Measurements from ENCODE around the gene ZNF497.

ZNF497 gene

DNA sequence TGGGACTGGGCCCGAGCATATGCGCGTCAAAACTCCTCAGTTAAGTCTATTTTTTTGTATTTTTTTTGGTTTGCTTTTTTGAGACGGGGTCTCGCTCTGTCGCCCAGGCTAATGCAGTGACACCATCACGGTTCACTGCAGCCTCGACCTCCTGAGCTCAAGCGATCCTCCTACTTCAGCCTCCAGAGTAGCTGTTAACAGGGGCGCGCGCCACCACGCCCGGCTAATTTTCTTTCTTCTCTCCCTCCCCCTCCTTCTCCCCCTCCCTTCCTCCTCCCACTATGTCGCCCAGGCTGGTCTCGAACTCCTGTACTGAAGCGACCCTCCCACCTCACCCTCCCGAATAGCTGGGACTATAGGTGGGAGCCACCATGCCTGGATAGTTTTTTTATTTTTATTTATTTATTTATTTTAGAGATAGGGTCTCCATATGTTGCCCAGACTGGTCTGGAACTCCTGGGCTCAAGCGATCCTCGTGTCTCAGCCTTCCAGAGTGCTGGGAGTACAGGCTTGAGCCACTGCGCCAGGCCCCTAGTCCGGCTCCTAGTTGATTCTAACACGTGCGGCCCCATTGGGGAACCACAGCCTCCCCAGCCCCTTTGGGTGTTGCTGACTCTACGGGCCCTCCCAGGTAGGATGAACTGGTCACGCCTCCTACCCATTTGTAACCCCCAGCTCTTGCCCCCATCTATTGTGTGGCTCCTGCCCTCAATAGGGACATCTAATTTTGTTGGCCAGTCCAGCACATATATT is 19.1 kb upstream of the ZNF497 start (continued):
- TF ChIP-seq ZNF843 (tag by site-specific recombination; IDR thresholded peaks at IDR 0.05) (0 out of 2 replicates have a peak, but pooled peaks have one; percentile 15), ZNF24 (tag by site-specific recombination; IDR thresholded peaks at IDR 0.05) (no peak), ZNF433 (tag by site-specific recombination; IDR thresholded peaks at IDR 0.05; ENCODE audit: low read depth) (no peak), ZNF660 (tag by site-specific recombination; IDR thresholded peaks at IDR 0.05) (no peak), BCL11A (tag by site-specific recombination; IDR thresholded peaks at IDR 0.05; ENCODE audit: low read depth) (no peak), ZNF146 (tag by site-specific recombination; IDR thresholded peaks at IDR 0.05) (no peak)
- TF ChIP-seq, protein P1, sequence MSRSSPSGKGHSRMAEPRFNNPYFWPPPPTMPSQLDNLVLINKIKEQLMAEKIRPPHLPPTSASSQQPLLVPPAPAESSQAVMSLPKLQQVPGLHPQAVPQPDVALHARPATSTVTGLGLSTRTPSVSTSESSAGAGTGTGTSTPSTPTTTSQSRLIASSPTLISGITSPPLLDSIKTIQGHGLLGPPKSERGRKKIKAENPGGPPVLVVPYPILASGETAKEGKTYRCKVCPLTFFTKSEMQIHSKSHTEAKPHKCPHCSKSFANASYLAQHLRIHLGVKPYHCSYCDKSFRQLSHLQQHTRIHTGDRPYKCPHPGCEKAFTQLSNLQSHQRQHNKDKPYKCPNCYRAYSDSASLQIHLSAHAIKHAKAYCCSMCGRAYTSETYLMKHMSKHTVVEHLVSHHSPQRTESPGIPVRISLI (tag by site-specific recombination; IDR thresholded peaks at IDR 0.05) = no peak

DNA sequence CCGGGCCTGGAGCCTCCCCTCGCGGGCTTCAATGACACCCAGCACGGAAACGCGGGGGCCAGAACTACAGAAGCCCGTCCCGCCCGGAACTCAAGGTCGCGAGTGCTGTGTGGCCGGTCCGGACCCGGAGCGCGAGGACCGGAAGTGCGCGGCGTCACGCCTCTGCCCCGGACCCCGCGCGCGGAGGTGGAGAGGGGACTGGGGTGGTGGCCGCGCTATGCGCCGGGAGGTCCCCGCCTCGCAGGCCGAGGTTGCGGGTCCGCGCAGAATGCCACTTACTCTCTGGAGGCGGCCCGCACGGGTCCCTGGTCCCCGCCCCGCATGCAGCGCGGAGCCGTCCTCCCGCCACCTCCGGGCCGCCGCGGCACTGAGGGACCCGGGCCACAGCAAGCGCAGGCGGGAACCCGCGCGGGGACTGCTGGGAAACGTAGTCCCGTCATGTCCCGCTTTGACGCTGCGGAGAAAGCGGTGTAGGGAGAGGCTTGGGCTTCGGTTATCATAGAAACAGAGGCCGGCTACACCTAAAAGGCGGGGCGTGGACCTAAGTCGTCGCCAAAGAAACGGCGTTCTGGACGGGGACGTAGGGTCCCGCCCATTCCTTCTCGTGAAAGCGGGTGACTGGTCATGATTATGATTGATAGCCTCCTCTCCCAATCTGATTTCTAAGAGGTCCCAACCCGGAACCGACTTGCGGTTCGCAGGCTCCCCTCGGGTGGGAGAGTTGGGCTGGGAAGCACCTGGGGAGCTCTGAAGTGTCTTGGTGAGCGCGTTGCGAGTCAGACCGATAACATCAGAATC is 18.3 kb upstream of the ZNF497 start, which contains the start of gene ZNF837:
ZNF837 (minus strand) TSS at position 369 of the 798 bp plus-strand sequence. CDS start 11,698 bp downstream, outside the sequence.
- ChIA-PET POLR2A (interaction anchor here (0.6 to 2.9 kb wide), 10 partner anchors 10 to 163 kb away, joined by 3 to 25 read pairs (median 4); partner anchors contain the start of genes TRIM28, ZNF324B, ZNF497 and ZNF584), CTCF (interaction anchor here (0.6 to 1.2 kb wide), 4 partner anchors 11 to 177 kb away, joined by 3 to 6 read pairs (median 4); partner anchors contain the start of gene ZBTB45)
- Histone ChIP-seq H3K4me3 (ENCODE audit: low read depth, low read length) (peak within 1 kb of the TSS; percentile 83), H3K9me3 (ENCODE audit: control insufficient read depth, insufficient read depth, low read depth, low read length) (no peaks in the 10 kb centered on the region), H3K27ac (ENCODE audit: extremely low read depth, low read depth, low read length) (peak within 1 kb of the TSS; percentile 87), H3K4me1 (ENCODE audit: control insufficient read depth, insufficient read depth, low read length) (peaks cover 11% of the 10 kb centered on the region), H3K36me3 (ENCODE audit: control insufficient read depth in 2 of 2, insufficient read depth in 1 of 2, low read length in 2 of 2) (no peaks in the 10 kb centered on the region)
- TF ChIP-seq ZNF596 (tag by site-specific recombination; IDR thresholded peaks at IDR 0.05) (peak; percentile 55; the same call in 1 of the 2 replicates), ZNF311 (tag by site-specific recombination; IDR thresholded peaks at IDR 0.05; ENCODE audit: borderline replicate concordance) (no peak), ZNF843 (tag by site-specific recombination; IDR thresholded peaks at IDR 0.05) (peak; percentile 73), ZEB2 (tag by site-specific recombination; IDR thresholded peaks at IDR 0.05) (peak; percentile 87; the same call in 1 of the 2 replicates), ZBTB7A (tag by site-specific recombination; IDR thresholded peaks at IDR 0.05; ENCODE audit: low read depth) (peak; percentile 85; the same call in 1 of the 2 replicates), ZNF830 (tag by site-specific recombination; IDR thresholded peaks at IDR 0.05; ENCODE audit: low read depth) (no peak), ZNF274 (IDR thresholded peaks at IDR 0.05; ENCODE audit: low read length) (no peak), ZNF274 (tag by site-specific recombination; IDR thresholded peaks at IDR 0.05; ENCODE audit: borderline replicate concordance) (no peak), ZNF404 (tag by site-specific recombination; IDR thresholded peaks at IDR 0.05) (no peak), ZNF292 (tag by site-specific recombination; IDR thresholded peaks at IDR 0.05; ENCODE audit: borderline replicate concordance, low read depth) (no peak), ZNF324 (tag by site-specific recombination; IDR thresholded peaks at IDR 0.05) (peak; percentile 79), ZNF2 (tag by site-specific recombination; IDR thresholded peaks at IDR 0.05) (peak; percentile 89), ZFP3 (tag by site-specific recombination; IDR thresholded peaks at IDR 0.05; ENCODE audit: low read depth) (no peak), MZF1 (tag by site-specific recombination; IDR thresholded peaks at IDR 0.05; ENCODE audit: borderline replicate concordance) (peak; percentile 77; the same call in 1 of the 2 replicates), ZNF561 (tag by site-specific recombination; IDR thresholded peaks at IDR 0.05; ENCODE audit: borderline replicate concordance) (peak; percentile 99)
- TF ChIP-seq, protein P2, sequence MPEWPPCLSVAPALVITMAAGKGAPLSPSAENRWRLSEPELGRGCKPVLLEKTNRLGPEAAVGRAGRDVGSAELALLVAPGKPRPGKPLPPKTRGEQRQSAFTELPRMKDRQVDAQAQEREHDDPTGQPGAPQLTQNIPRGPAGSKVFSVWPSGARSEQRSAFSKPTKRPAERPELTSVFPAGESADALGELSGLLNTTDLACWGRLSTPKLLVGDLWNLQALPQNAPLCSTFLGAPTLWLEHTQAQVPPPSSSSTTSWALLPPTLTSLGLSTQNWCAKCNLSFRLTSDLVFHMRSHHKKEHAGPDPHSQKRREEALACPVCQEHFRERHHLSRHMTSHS (tag by site-specific recombination; IDR thresholded peaks at IDR 0.05) = no peak
- TF ChIP-seq, protein P3, sequence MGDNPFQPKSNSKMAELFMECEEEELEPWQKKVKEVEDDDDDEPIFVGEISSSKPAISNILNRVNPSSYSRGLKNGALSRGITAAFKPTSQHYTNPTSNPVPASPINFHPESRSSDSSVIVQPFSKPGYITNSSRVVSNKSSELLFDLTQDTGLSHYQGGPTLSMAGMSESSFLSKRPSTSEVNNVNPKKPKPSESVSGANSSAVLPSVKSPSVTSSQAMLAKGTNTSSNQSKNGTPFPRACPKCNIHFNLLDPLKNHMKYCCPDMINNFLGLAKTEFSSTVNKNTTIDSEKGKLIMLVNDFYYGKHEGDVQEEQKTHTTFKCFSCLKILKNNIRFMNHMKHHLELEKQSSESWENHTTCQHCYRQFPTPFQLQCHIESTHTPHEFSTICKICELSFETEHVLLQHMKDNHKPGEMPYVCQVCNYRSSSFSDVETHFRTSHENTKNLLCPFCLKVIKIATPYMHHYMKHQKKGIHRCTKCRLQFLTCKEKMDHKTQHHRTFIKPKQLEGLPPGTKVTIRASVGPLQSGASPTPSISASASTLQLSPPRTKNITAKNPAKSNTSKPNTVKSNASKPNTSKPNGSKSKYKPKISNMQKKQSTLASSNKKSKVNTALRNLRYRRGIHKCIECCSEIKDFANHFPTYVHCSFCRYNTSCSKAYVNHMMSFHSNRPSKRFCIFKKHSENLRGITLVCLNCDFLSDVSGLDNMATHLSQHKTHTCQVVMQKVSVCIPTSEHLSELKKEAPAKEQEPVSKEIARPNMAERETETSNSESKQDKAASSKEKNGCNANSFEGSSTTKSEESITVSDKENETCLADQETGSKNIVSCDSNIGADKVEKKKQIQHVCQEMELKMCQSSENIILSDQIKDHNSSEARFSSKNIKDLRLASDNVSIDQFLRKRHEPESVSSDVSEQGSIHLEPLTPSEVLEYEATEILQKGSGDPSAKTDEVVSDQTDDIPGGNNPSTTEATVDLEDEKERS (tag by site-specific recombination; IDR thresholded peaks at IDR 0.05) = 0 out of 2 replicates have a peak, but pooled peaks have one; percentile 52
- TF ChIP-seq, protein P4, sequence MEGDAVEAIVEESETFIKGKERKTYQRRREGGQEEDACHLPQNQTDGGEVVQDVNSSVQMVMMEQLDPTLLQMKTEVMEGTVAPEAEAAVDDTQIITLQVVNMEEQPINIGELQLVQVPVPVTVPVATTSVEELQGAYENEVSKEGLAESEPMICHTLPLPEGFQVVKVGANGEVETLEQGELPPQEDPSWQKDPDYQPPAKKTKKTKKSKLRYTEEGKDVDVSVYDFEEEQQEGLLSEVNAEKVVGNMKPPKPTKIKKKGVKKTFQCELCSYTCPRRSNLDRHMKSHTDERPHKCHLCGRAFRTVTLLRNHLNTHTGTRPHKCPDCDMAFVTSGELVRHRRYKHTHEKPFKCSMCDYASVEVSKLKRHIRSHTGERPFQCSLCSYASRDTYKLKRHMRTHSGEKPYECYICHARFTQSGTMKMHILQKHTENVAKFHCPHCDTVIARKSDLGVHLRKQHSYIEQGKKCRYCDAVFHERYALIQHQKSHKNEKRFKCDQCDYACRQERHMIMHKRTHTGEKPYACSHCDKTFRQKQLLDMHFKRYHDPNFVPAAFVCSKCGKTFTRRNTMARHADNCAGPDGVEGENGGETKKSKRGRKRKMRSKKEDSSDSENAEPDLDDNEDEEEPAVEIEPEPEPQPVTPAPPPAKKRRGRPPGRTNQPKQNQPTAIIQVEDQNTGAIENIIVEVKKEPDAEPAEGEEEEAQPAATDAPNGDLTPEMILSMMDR (tag by site-specific recombination; IDR thresholded peaks at IDR 0.05) = no peak; the same call in 1 of the 2 replicates
- TF ChIP-seq, protein P5, sequence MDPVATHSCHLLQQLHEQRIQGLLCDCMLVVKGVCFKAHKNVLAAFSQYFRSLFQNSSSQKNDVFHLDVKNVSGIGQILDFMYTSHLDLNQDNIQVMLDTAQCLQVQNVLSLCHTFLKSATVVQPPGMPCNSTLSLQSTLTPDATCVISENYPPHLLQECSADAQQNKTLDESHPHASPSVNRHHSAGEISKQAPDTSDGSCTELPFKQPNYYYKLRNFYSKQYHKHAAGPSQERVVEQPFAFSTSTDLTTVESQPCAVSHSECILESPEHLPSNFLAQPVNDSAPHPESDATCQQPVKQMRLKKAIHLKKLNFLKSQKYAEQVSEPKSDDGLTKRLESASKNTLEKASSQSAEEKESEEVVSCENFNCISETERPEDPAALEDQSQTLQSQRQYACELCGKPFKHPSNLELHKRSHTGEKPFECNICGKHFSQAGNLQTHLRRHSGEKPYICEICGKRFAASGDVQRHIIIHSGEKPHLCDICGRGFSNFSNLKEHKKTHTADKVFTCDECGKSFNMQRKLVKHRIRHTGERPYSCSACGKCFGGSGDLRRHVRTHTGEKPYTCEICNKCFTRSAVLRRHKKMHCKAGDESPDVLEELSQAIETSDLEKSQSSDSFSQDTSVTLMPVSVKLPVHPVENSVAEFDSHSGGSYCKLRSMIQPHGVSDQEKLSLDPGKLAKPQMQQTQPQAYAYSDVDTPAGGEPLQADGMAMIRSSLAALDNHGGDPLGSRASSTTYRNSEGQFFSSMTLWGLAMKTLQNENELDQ (tag by site-specific recombination; IDR thresholded peaks at IDR 0.05; ENCODE audit: low read depth) = no peak
